ENCODE measurements around the gene ITCH.
"Not testable (repeated sequence)": the region's sequence is repeated elsewhere in the genome, so short reads cannot be mapped to it uniquely, and the experiment has no call there.

The ITCH gene

GRCh38 chr20:34385464-34385863, 22.4 kb downstream of the ITCH start:
- no peak for DNase-seq

DNA sequence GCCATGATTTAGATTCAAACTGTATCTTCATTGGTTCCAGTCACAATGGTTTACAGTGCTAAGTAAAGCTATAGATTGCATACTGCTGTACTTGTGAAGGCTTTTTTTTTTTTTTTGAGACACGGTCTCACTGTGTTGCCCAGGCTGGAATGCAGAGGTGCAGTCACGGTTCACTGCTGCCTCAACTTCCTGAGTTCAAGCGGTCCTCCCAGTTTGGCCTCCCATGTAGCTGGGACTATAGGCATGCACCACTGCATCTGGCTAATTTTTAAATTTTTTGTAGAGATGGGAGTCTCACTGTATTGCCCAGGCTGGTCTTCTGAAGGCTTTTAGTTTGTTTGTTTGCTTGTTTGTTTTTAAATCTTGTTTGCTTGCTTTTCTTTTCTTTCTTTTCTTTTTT, 24.9 kb downstream of the ITCH start:
- DNase-seq: no peak

- no peak for DNase-seq
Observed at GRCh38 chr20:34388678-34389077, 25.6 kb downstream of the ITCH start.

GRCh38 chr20:34389206-34389953, 26.3 kb downstream of the ITCH start:
- peak; percentile 49 for DNase-seq

GRCh38 chr20:34389954-34390555, 27.0 kb downstream of the ITCH start:
- no peak for DNase-seq

- DNase-seq: no peak
Observed at GRCh38 chr20:34396408-34396807, 33.3 kb downstream of the ITCH start.

GRCh38 chr20:34397096-34397495, 34.0 kb downstream of the ITCH start:
- no peak for DNase-seq

GRCh38 chr20:34400776-34401175, 37.7 kb downstream of the ITCH start:
- DNase-seq: not testable (repeated sequence)

GRCh38 chr20:34401741-34402455, 38.8 kb downstream of the ITCH start:
- no peak for DNase-seq

- no peak for DNase-seq
Observed at GRCh38 chr20:34402461-34402860, 39.4 kb downstream of the ITCH start.

DNA sequence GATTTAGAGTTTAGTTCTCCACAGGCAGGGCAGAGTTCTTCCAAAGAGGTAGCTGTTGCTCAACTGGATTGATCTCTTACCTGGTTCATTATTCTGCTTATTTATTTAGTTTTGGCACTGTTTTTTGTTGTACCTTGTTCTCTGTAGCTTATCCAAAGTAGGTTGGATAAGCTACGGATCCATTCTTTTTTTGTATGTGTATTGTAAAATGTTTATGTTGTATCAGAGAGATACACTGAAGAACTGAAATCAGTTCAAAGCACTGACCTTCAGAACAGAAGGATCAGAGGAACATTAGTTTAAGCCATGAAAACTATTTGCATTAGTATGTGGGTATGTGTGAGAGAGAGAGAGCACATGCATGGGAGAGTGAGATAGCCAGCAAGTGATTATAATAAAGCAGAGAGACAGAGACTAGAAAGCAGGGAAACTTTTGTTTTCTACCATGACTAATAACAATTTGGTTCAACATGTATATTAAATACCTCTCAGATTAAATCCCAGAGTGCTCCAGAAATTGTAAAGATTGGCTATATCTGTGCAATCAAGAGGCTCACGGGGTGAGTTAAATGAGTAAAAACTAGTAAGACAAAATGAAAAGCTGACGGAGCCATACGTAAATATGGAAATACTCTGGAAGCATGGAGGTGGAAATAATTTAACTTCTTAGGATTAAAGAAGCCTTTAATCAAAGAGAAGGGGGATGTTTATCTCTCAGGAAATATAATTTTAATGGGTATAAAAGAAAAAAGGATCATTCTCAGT, 40.2 kb downstream of the ITCH start:
- DNase-seq: no peak

GRCh38 chr20:34403908-34404307, 40.8 kb downstream of the ITCH start:
- no peak for DNase-seq

- DNase-seq: no peak
Observed at GRCh38 chr20:34404803-34405202, 41.7 kb downstream of the ITCH start.

GRCh38 chr20:34405247-34405651, 42.2 kb downstream of the ITCH start:
- not testable (repeated sequence) for DNase-seq

GRCh38 chr20:34405942-34406341, 42.9 kb downstream of the ITCH start:
- DNase-seq: not testable (repeated sequence)

DNA sequence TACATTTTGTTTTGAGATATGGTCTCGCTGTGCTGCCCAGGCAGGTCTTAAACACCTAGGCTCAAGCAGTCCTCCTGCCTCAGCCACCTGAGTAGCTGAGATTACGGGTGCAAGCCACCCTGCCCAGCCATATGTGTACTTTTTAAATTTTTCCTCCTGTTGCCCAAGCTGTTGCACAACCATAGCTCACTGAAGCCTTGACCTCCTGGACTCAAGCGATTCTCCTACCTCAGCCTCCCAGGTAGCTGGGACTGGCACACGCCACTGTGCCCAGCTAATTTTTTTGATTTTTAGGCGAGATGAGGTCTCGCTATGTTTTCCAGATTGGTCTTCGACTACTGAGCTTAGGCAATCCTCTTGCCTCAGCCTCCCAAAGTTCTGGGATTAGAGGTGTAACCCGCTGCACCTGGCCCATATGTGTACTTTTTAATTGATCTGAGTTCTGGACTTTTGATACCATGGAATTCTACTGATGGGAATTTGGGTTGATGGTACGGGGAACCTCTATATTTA, 44.9 kb downstream of the ITCH start:
- no peak for DNase-seq

GRCh38 chr20:34410336-34410735, 47.3 kb downstream of the ITCH start:
- no peak for DNase-seq

DNA sequence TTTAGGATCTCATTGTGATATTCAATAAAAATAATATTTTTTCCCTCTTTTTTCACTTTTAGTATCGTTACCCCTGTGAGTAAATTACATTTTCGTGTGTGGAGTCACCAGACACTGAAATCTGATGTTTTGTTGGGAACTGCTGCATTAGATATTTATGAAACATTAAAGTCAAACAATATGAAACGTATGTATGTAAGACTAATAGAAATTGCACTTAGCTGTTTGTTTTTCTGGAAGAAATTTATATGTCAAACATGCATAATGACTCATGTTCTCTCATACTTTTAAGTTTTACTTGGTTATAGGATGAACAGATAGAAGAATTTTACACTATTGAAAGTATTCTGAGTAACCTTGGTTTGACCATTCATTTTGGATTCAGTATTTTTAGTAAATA, 49.4 kb downstream of the ITCH start:
- no peak for DNase-seq

DNA sequence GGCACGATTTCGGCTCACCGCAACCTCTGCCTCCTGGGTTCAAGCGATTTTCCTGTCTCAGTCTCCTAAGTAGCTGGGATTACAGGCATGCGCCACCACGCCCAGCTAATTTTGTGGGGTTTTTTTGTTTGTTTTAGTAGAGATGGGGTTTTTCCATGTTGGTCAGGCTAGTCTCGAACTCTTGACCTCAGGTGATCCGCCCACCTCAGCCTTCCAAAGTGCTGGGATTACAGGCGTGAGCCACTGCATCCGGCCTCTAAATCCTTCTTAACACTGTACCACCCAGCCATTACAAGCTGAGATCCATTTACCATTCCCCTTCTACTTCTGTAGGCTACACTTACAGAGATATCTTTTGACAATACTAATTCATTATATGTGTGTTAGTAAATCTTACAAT, 51.5 kb downstream of the ITCH start:
- DNase-seq: not testable (repeated sequence)

DNA sequence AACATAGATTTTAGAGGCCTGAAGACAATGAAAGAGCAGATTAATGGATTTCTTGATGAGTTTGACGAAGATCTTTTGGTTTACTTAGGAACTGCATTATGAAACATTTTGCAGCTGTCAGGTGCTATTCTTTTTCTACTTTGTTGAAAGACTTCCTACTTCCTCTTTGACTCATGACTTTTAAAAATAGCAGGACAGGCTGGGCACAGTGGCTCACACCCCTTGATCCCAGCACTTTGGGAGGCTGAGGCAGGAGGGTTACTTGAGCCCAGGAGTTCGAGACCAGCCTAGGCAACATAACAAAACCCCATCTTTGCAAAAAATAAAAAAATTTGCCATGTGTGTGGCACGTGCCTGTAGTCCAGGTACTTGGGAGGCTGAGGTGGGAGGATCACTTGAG, 52.0 kb downstream of the ITCH start:
- DNase-seq: no peak

- DNase-seq: no peak
Observed at GRCh38 chr20:34420146-34420545, 57.1 kb downstream of the ITCH start.

GRCh38 chr20:34420975-34421374, 57.9 kb downstream of the ITCH start:
- DNase-seq: no peak
